Left lung (tissue), 10 donors: ENCODE measurements around the gene MED12L. TPM values are rescaled to one million over a fixed set of nuclear protein-coding genes. Genes with fewer than 3 reads are reported as not detected.

ENCODE experiments used
- ATAC-seq: fragments of 200-7000 bp; cut with Tn5 transposase; one replicate; pipeline ENCODE4 v1.9.1; 2020; ENCODE audit warnings: moderate library complexity
- DNase-seq, 4 donors: peaks; one replicate each; pipeline ENCODE4 v3.0.0-alpha.2; 2013 to 2020
- H3K27ac ChIP-seq, 2 donors: fragments of 200-600 bp; sonication (generic) in 1 of 2; one replicate each; pipeline versions ENCODE4 v1.5.0 to v1.8.0; 2020 to 2021
- H3K27me3 ChIP-seq, 2 donors: fragments of 200-600 bp; sonication (generic) in 1 of 2; one replicate each; pipeline versions ENCODE4 v1.5.0 to v1.8.0; 2020 to 2021
- H3K36me3 ChIP-seq, 2 donors: fragments of 200-600 bp; sonication (generic) in 1 of 2; one replicate each; pipeline versions ENCODE4 v1.5.0 to v1.8.0; 2020 to 2021
- H3K4me1 ChIP-seq, 2 donors: fragments of 200-600 bp; one replicate each; pipeline ENCODE4 v1.8.0; 2021
- H3K4me3 ChIP-seq, 2 donors: fragments of 200-600 bp; sonication (generic) in 1 of 2; one replicate each; pipeline versions ENCODE4 v1.5.0 to v1.8.0; 2020 to 2021; ENCODE audit warnings: mild to moderate bottlenecking in 1 of 2
- H3K9me3 ChIP-seq, 2 donors: fragments of 200-600 bp; sonication (generic) in 1 of 2; one replicate each; pipeline versions ENCODE4 v1.5.0 to v1.8.0; 2020 to 2021
- intact Hi-C, 2 donors: fragments of 100-400 bp; cut with DNase I; formaldehyde crosslinking; loops; one replicate each; pipeline versions ENCODE4 v1.11.2 to v1.14.2; 2022
- polyA plus RNA-seq, 6 donors: library from polyadenylated mRNA; unstranded; fragments of 120-200 nt; gene quantifications; one replicate each; pipeline ENCODE4 v1.2.1, GENCODE V29; 2013; ENCODE audit not compliant: insufficient read length in 6 of 6
- total RNA-seq, 2 donors: library from RNA; stranded (reverse); fragmentation: NEBNext Ultra II Directional; extraction: Animal tissue kit (Norgen Biotek cat#: 25700); gene quantifications; one replicate each; pipeline ENCODE4 v1.2.1, GENCODE V29; 2021
- TF ChIP-seq, protein P1 (sequence below), 2 donors: fragments of 200-600 bp; sonication (generic) in 1 of 2; IDR thresholded peaks; one replicate each; pipeline versions ENCODE4 v1.5.0 to v1.8.0; 2021; ENCODE audit warnings: antibody characterized with exemption in 2 of 2
- donor health status: DM: no; HTN: yes; CAD: no.
- donor health status: DM: no; HTN: no; CAD: no.

Gene MED12L
- total and polyA plus RNA-seq, 8 donors: 0.66 to 1.0 (median 0.77) TPM

DNA sequence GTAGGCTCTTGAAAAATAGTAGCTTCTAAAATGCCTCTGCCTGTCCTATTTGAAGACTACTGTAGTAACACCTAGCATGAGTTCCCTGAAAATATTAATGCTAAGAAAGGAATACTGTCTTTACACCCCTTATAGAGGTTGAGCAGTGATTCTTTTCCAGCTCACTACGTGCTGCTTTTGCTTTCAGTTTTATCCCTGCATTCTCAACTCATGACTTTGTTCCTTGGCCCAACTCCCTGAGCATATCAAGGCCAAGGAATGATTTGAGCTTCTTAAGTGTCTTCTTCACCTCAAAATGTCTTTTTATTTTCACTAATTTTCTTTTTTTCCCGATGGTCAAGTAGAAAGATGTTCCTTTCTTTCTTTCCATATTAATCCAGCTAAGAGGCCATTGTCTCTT lies 260.4 kb downstream of the MED12L start:
- TF ChIP-seq, protein P1, sequence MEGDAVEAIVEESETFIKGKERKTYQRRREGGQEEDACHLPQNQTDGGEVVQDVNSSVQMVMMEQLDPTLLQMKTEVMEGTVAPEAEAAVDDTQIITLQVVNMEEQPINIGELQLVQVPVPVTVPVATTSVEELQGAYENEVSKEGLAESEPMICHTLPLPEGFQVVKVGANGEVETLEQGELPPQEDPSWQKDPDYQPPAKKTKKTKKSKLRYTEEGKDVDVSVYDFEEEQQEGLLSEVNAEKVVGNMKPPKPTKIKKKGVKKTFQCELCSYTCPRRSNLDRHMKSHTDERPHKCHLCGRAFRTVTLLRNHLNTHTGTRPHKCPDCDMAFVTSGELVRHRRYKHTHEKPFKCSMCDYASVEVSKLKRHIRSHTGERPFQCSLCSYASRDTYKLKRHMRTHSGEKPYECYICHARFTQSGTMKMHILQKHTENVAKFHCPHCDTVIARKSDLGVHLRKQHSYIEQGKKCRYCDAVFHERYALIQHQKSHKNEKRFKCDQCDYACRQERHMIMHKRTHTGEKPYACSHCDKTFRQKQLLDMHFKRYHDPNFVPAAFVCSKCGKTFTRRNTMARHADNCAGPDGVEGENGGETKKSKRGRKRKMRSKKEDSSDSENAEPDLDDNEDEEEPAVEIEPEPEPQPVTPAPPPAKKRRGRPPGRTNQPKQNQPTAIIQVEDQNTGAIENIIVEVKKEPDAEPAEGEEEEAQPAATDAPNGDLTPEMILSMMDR (IDR thresholded peaks at IDR 0.05): no peak
- no peaks in the 10 kb centered on the region for H3K9me3 ChIP-seq
- no peaks in the 10 kb centered on the region for H3K36me3 ChIP-seq
- H3K27ac ChIP-seq: peak overlapping the region; percentile 58 to 83
- peak in 1 of 4 donors; percentile 39 for DNase-seq
- no peak overlapping the region for H3K4me3 ChIP-seq
- ATAC-seq: peak; percentile 68
- no peaks in the 10 kb centered on the region for H3K27me3 ChIP-seq
- H3K4me1 ChIP-seq: peaks cover 3 to 45% of the 10 kb centered on the region in 2 donors
- intact Hi-C loops: no loop called here

DNA sequence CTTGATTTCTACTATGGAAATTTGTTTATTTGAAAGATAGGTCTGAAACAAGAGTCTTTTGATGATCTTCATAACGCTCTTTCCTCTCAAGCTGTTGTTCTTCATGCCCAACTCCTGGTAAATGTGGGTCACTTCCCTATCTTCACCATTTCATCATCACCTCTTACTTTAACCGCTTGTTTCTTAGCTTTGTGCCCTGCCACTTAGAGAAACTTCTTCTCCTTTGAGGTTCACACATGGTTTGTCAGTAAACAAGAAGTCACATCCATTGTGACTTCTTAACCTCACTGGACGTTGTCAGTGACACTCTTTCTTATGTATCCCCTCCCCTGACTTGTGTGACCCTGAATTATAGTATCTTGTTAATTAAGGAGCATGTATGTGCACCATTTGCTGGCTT lies 260.8 kb downstream of the MED12L start:
- Histone ChIP-seq H3K4me3 (no peak overlapping the region), H3K36me3 (no peaks in the 10 kb centered on the region), H3K27me3 (no peaks in the 10 kb centered on the region), H3K27ac (peak overlapping the region; percentile 58 to 83), H3K4me1 (peaks cover 3 to 48% of the 10 kb centered on the region in 2 donors), H3K9me3 (no peaks in the 10 kb centered on the region)
- TF ChIP-seq, protein P1 (IDR thresholded peaks at IDR 0.05): no peak
- intact Hi-C loops: no loop called here
- ATAC-seq: peak; percentile 45
- no peak for DNase-seq

DNA sequence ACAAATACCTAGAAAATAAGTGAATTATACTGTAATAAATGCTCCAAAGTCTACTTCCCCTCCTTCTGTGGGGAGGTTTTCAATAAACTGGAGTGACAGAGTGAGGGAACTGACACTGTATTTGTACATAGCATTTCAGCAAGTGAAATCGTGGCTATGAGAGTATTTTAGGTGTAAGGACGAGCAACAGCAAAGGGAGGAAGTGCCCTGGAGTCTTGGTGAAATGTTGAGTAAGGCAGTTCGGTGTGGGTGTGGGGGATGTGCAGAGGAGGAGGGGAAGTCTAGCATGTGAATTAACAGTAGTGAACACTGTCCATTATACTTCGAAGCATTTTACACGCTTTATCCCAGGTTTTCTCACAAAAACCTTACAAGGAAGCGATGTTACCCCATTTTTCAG lies 262.0 kb downstream of the MED12L start:
- TF ChIP-seq, protein P1 (IDR thresholded peaks at IDR 0.05): no peak
- peaks cover 3 to 57% of the 10 kb centered on the region in 2 donors for H3K4me1 ChIP-seq
- no peak overlapping the region for H3K4me3 ChIP-seq
- no peaks in the 10 kb centered on the region for H3K36me3 ChIP-seq
- no peaks in the 10 kb centered on the region for H3K27me3 ChIP-seq
- DNase-seq: peak in 2 of 4 donors; percentile 19 to 60
- peak; percentile 61 for ATAC-seq
- intact Hi-C loops: no loop called here
- no peaks in the 10 kb centered on the region for H3K9me3 ChIP-seq
- peak overlapping the region in 1 of 2 donors; percentile 83 for H3K27ac ChIP-seq

DNA sequence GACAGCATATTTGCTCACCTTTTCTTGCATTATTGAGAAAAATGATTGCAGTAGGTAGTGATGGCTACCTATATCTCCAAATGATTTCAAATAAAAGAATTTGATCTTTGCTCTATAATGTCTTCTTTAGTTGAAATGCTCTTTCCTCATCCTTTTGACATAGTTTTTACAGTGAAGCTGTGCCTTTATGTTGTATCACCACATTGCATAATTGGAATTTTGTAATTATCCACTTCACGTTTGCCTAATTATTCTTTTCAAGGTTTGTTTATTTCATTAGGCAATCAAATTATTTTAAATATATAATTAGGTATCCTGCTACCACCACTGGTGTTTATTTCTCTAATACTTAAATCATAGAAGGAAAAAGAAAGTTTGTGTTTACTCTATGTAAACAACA lies 265.2 kb downstream of the MED12L start:
- no peaks in the 10 kb centered on the region for H3K36me3 ChIP-seq
- intact Hi-C loops: no loop called here
- H3K27me3 ChIP-seq: no peaks in the 10 kb centered on the region
- TF ChIP-seq, protein P1 (IDR thresholded peaks at IDR 0.05): no peak
- no peak for ATAC-seq
- H3K4me3 ChIP-seq: no peak overlapping the region
- peak overlapping the region in 1 of 2 donors; percentile 81 for H3K27ac ChIP-seq
- peaks cover under 1 to 62% of the 10 kb centered on the region in 2 donors for H3K4me1 ChIP-seq
- no peaks in the 10 kb centered on the region for H3K9me3 ChIP-seq
- DNase-seq: no peak

DNA sequence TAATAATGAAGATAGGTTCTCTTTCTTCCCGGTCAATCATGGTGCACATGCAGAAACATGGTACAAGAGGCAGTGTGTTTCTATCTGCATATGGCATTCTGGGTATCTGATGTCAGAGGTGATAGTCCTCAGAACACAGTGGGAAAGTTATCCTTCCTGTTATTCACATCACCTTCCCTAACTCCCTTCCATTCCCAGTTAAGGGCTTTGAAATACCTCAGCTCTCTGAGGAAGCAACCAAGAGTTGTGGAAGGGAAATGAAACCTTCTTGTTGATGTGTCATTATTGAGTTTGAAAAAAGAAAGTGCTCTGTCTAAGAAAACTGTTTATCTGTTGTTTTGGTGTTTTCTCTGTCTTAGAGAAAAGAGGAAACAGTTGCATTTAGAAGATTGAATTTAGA lies 265.8 kb downstream of the MED12L start:
- intact Hi-C loops: no loop called here
- no peaks in the 10 kb centered on the region for H3K36me3 ChIP-seq
- no peaks in the 10 kb centered on the region for H3K27me3 ChIP-seq
- TF ChIP-seq, protein P1 (IDR thresholded peaks at IDR 0.05): no peak
- peaks cover 0 to 58% of the 10 kb centered on the region in 2 donors for H3K4me1 ChIP-seq
- no peaks in the 10 kb centered on the region for H3K9me3 ChIP-seq
- DNase-seq (no peak), ATAC-seq (peak; percentile 39)
- H3K27ac ChIP-seq: peak overlapping the region; percentile 35 to 81
- no peak overlapping the region for H3K4me3 ChIP-seq
